Thyroid gland (tissue), 4 donors: ENCODE data around the gene CLEC4E. TPM values are rescaled to one million over a fixed set of nuclear protein-coding genes. Genes with fewer than 3 reads are reported as not detected.
"Not testable (repeated sequence)": the region's sequence is repeated elsewhere in the genome, so short reads cannot be mapped to it uniquely, and the experiment has no call there.

Experiments used
- DNase-seq, 2 donors: peaks; one replicate each; pipeline ENCODE4 v3.0.0-alpha.2; 2019
- H3K27ac ChIP-seq, 3 donors: fragments of 200-600 bp; sonication (generic); 1 replicate in 2 of 3; 2 replicates in 1 of 3; pipeline ENCODE4 v1.5.1; 2016 to 2019; ENCODE audit warnings: mild to moderate bottlenecking in 1 of 3, moderate library complexity in 1 of 3
- H3K27me3 ChIP-seq: fragments of 200-600 bp; sonication (generic); one replicate; pipeline ENCODE4 v1.5.1; 2019
- H3K36me3 ChIP-seq, 2 donors: fragments of 200-600 bp; sonication (generic); one replicate each; pipeline ENCODE4 v1.5.1; 2016 to 2019
- H3K4me1 ChIP-seq, 2 donors: fragments of 200-600 bp; sonication (generic); one replicate each; pipeline ENCODE4 v1.5.1; 2017 to 2019
- H3K4me3 ChIP-seq, 3 donors: fragments of 200-600 bp; sonication (generic); replicated peaks in 1 of 3; 1 replicate in 2 of 3; 2 replicates in 1 of 3; pipeline ENCODE4 v1.5.1; 2016; ENCODE audit warnings: mild to moderate bottlenecking in 1 of 3
- H3K9me3 ChIP-seq: fragments of 200-600 bp; sonication (generic); one replicate; pipeline ENCODE4 v1.5.1; 2017
- POLR2A ChIP-seq, 2 donors: fragments of 450-650 bp; IDR thresholded peaks; one replicate each; pipeline ENCODE4 v1.6.1; 2017; ENCODE audit warnings: antibody characterized with exemption in 2 of 2, mild to moderate bottlenecking in 2 of 2, moderate library complexity in 1 of 2
- WGBS, 2 donors: methylation state at CpG; one replicate each; pipeline ENCODE4 v1.1.5; 2017; 5-methylcytosine and 5-hydroxymethylcytosine counted together
- intact Hi-C: fragments of 100-400 bp; cut with DNase I; formaldehyde crosslinking; loops from one replicate; pipeline ENCODE4 v1.15.1; 2023
- total RNA-seq, 4 donors: library from RNA; depleted of rRNA; stranded (reverse); fragments of >200 nt; gene quantifications; one replicate each; pipeline ENCODE4 v1.2.3, GENCODE V29; 2016
- TF ChIP-seq, protein P1 (sequence below), 6 experiments: fragments of 200-600 bp in 3 of 6; fragments of 450-650 bp in 3 of 6; sonication (generic) in 3 of 6; IDR thresholded peaks; one replicate each; pipeline ENCODE4 v1.5.1; 2016 to 2019; ENCODE audit warnings: antibody characterized with exemption in 6 of 6, mild to moderate bottlenecking in 2 of 6, inconsistent platforms in 1 of 6, moderate library complexity in 1 of 6

CLEC4E gene
- total RNA-seq, 4 donors from 2014 or later, result 1.7 to 10.5 (median 4.5) TPM

DNA sequence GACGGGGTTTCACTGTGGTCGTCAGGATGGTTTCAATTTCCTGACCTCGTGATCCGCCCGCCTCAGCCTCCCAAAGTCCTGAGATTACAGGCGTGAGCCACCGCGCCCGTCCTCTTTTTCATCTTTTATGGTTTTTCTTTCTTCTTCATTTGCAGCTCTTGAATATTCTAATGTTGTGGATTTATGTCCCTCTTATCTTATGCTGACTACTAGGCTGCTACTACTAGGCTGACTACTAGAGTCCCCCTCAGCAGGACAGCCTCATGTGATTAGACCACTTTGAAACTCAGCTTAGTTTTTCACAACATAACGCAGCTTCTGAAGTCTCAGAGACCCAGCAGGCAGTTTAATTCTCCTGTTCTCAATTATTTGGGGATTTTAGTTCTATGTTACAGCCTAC is 857 bp upstream of the CLEC4E start:
- TF ChIP-seq, protein P1, sequence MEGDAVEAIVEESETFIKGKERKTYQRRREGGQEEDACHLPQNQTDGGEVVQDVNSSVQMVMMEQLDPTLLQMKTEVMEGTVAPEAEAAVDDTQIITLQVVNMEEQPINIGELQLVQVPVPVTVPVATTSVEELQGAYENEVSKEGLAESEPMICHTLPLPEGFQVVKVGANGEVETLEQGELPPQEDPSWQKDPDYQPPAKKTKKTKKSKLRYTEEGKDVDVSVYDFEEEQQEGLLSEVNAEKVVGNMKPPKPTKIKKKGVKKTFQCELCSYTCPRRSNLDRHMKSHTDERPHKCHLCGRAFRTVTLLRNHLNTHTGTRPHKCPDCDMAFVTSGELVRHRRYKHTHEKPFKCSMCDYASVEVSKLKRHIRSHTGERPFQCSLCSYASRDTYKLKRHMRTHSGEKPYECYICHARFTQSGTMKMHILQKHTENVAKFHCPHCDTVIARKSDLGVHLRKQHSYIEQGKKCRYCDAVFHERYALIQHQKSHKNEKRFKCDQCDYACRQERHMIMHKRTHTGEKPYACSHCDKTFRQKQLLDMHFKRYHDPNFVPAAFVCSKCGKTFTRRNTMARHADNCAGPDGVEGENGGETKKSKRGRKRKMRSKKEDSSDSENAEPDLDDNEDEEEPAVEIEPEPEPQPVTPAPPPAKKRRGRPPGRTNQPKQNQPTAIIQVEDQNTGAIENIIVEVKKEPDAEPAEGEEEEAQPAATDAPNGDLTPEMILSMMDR (IDR thresholded peaks at IDR 0.05), result no peak
- TF ChIP-seq POLR2A (IDR thresholded peaks at IDR 0.05), result no peak
- WGBS, 2 donors, result 85 to 91% methylated on average over 10 of the region's 10 CpGs
- intact Hi-C loops, result loop anchor here (10.0 kb wide), 1 partner anchor 353 kb away; no protein-coding TSS in a partner anchor

GRCh38 chr12:8537820-8538219 is 2.9 kb downstream of the CLEC4E start:
- intact Hi-C loops, H3K9me3 ChIP-seq, H3K4me1 ChIP-seq, H3K27ac ChIP-seq, H3K36me3 ChIP-seq, H3K27me3 ChIP-seq, H3K4me3 ChIP-seq, DNase-seq: not testable (repeated sequence)
- 90 to 95% methylated on average over 14 to 16 of the region's 16 CpGs for WGBS, 2 donors

More for the DNA sequence above, 857 bp upstream of the CLEC4E start:
- Histone ChIP-seq H3K4me3 (no peak overlapping the region), H3K27me3 (no peaks in the 10 kb centered on the region), H3K4me1 (no peaks in the 10 kb centered on the region), H3K27ac (no peak overlapping the region), H3K36me3 (no peaks in the 10 kb centered on the region), H3K9me3 (no peaks in the 10 kb centered on the region)
- DNase-seq, result no peak

GRCh38 chr12:8532045-8532444 is 8.7 kb downstream of the CLEC4E start:
- TF ChIP-seq, protein P1 (IDR thresholded peaks at IDR 0.05), result no peak
- no peak for TF ChIP-seq POLR2A (IDR thresholded peaks at IDR 0.05)
- Histone ChIP-seq H3K36me3 (no peaks in the 10 kb centered on the region), H3K4me3 (no peak overlapping the region), H3K27me3 (no peaks in the 10 kb centered on the region), H3K9me3 (no peaks in the 10 kb centered on the region), H3K27ac (no peak overlapping the region), H3K4me1 (no peaks in the 10 kb centered on the region)
- WGBS, 2 donors, result 78 to 82% methylated on average over 7 of the region's 7 CpGs
- no peak for DNase-seq
- intact Hi-C loops, result no loop called here

GRCh38 chr12:8527250-8528130 is 13.2 kb downstream of the CLEC4E start:
- H3K36me3 ChIP-seq, result no peaks in the 10 kb centered on the region
- H3K27ac ChIP-seq, result no peak overlapping the region
- TF ChIP-seq, protein P1 (IDR thresholded peaks at IDR 0.05), result no peak
- no peak for TF ChIP-seq POLR2A (IDR thresholded peaks at IDR 0.05)
- H3K9me3 ChIP-seq, result no peaks in the 10 kb centered on the region
- intact Hi-C loops, result no loop called here
- 63 to 72% methylated on average over 18 to 22 of the region's 30 CpGs for WGBS, 2 donors
- no peaks in the 10 kb centered on the region for H3K27me3 ChIP-seq
- no peaks in the 10 kb centered on the region for H3K4me1 ChIP-seq
- no peak overlapping the region for H3K4me3 ChIP-seq
- no peak for DNase-seq

- WGBS, 2 donors, result 75 to 78% methylated on average over 4 of the region's 4 CpGs
- Histone ChIP-seq H3K4me1 (no peaks in the 10 kb centered on the region), H3K4me3 (no peak overlapping the region), H3K9me3 (no peaks in the 10 kb centered on the region), H3K27me3 (no peaks in the 10 kb centered on the region), H3K36me3 (no peaks in the 10 kb centered on the region), H3K27ac (no peak overlapping the region)
- intact Hi-C loops, result no loop called here
- no peak for DNase-seq
- TF ChIP-seq, protein P1 (IDR thresholded peaks at IDR 0.05), result no peak
- no peak for TF ChIP-seq POLR2A (IDR thresholded peaks at IDR 0.05)
These were observed 21.5 kb downstream of the CLEC4E start for GRCh38 chr12:8519171-8519570.
